Endothelial cell of umbilical vein (primary cell): ENCODE results near the gene KMT2C. TPM values are rescaled to one million over a fixed set of nuclear protein-coding genes. Genes with fewer than 3 reads are reported as not detected.

Experiments
- BruUV-seq: library from RNA; stranded (reverse); fragments of 400-500 nt; replicated peaks from 2 replicates; lab custom pipeline; 2021; lab: Mats Ljungman, UMichigan
- CTCF ChIA-PET: fragments of 300-600, 350-600 bp; sonication (Branson Sonifier 250); formaldehyde crosslinking; loops from one replicate; lab custom pipeline; 2021; ENCODE audit warnings: antibody characterized with exemption, inconsistent platforms; lab: Charles Lee
- POLR2A ChIA-PET: fragments of 300-600, 350-600 bp; sonication (Branson Sonifier 250); formaldehyde crosslinking; loops from one replicate; lab custom pipeline; 2021; ENCODE audit warnings: antibody characterized with exemption, inconsistent platforms; lab: Charles Lee
- DNase-seq: peaks from one replicate; pipeline ENCODE4 v3.0.0-alpha.2; 2011; ENCODE audit warnings: low read depth, low spot score
- FAIRE-seq: peaks from 2 replicates; lab custom pipeline; 2011; peaks lifted over from hg19 to GRCh38; lab: Jason Lieb, UNC
- H2AFZ ChIP-seq: 2 replicates; pipeline ENCODE4 v1.6.0; 2012; ENCODE audit warnings: low read depth, low read length, control low read depth, inconsistent platforms
- H3K27ac ChIP-seq: 2 replicates; pipeline ENCODE4 v1.5.1; 2011; ENCODE audit warnings: low read depth, mild to moderate bottlenecking, control low read depth, low read length, moderate library complexity; ENCODE audit not compliant: insufficient read depth
- H3K27me3 ChIP-seq, 2 experiments: 2 replicates each; pipeline versions ENCODE4 v1.6.0 to v1.6.1; 2011; ENCODE audit warnings: low read length in 2 of 2, mixed read lengths in 1 of 2; ENCODE audit not compliant: control insufficient read depth in 2 of 2, insufficient read depth in 2 of 2
- H3K36me3 ChIP-seq, 2 experiments: 2 replicates in 1 of 2; 3 replicates in 1 of 2; pipeline ENCODE4 v1.5.1; 2011; ENCODE audit warnings: low read length in 2 of 2, mild to moderate bottlenecking in 1 of 2, moderate library complexity in 1 of 2; ENCODE audit not compliant: control insufficient read depth in 2 of 2, insufficient read depth in 2 of 2; ENCODE audit errors: extremely low read depth in 1 of 2
- H3K4me1 ChIP-seq: 3 replicates; pipeline ENCODE4 v1.5.1; 2011; ENCODE audit warnings: mild to moderate bottlenecking, low read length; ENCODE audit not compliant: control insufficient read depth, insufficient read depth; ENCODE audit errors: extremely low read depth
- H3K4me2 ChIP-seq: 2 replicates; pipeline ENCODE4 v1.6.1; 2011; ENCODE audit warnings: low read length, control low read depth, mixed read lengths; ENCODE audit not compliant: insufficient read depth
- H3K4me3 ChIP-seq, 3 experiments: fragments of 200-600 bp in 1 of 3; sonication (generic), shearing (Covaris generic) in 1 of 3; replicated peaks in 1 of 3; 2 replicates each; pipeline ENCODE4 v1.5.1; 2011 to 2016; ENCODE audit warnings: control low read depth in 3 of 3, low read length in 3 of 3, mild to moderate bottlenecking in 2 of 3, inconsistent platforms in 1 of 3, low read depth in 1 of 3, moderate library complexity in 1 of 3; ENCODE audit not compliant: insufficient read depth in 1 of 3
- H3K79me2 ChIP-seq: 2 replicates; pipeline ENCODE4 v1.6.0; 2012; ENCODE audit warnings: low read length, inconsistent platforms; ENCODE audit not compliant: control insufficient read depth, insufficient read depth
- H3K9ac ChIP-seq: replicated peaks from 2 replicates; pipeline ENCODE3; 2011; ENCODE audit warnings: low read length, control low read depth; ENCODE audit not compliant: insufficient read depth; ENCODE audit errors: extremely low read depth
- H3K9me1 ChIP-seq: replicated peaks from 3 replicates; pipeline ENCODE4 v1.6.0; 2011; ENCODE audit warnings: mild to moderate bottlenecking, low read length; ENCODE audit not compliant: control insufficient read depth, insufficient read depth; ENCODE audit errors: extremely low read depth
- H3K9me3 ChIP-seq: replicated peaks from 2 replicates; pipeline ENCODE4 v1.5.1; 2012; ENCODE audit warnings: low read length, inconsistent platforms; ENCODE audit not compliant: control insufficient read depth, insufficient read depth
- H4K20me1 ChIP-seq: replicated peaks from 2 replicates; pipeline ENCODE3; 2011; ENCODE audit warnings: mild to moderate bottlenecking, low read length; ENCODE audit not compliant: control insufficient read depth, insufficient read depth; ENCODE audit errors: extremely low read depth
- EZH2 ChIP-seq: IDR thresholded peaks from 2 replicates; pipeline ENCODE4 v1.6.1; 2012; ENCODE audit warnings: borderline replicate concordance, low read depth, mild to moderate bottlenecking, moderate library complexity, low read length, inconsistent platforms; ENCODE audit not compliant: severe bottlenecking
- FOS ChIP-seq: IDR thresholded peaks from 2 replicates; pipeline ENCODE4 v1.6.1; 2011; ENCODE audit warnings: mild to moderate bottlenecking, low read length, moderate library complexity, borderline replicate concordance; ENCODE audit not compliant: insufficient read depth
- GATA2 ChIP-seq: IDR thresholded peaks from 2 replicates; pipeline ENCODE4 v1.7.0; 2011; ENCODE audit warnings: low read depth, mild to moderate bottlenecking, moderate library complexity, mixed read lengths, low read length; ENCODE audit not compliant: insufficient read length, insufficient read depth
- JUN ChIP-seq: IDR thresholded peaks from 2 replicates; pipeline ENCODE4 v1.6.1; 2011; ENCODE audit warnings: borderline replicate concordance, low read depth; ENCODE audit not compliant: insufficient read length, insufficient read depth
- MYC ChIP-seq: IDR thresholded peaks from one replicate; pipeline ENCODE4 v1.6.1; 2011; ENCODE audit warnings: mild to moderate bottlenecking, low read depth, low read length
- POLR2A ChIP-seq: IDR thresholded peaks from 2 replicates; pipeline ENCODE4 v1.6.1; 2012; ENCODE audit warnings: low read depth, mild to moderate bottlenecking, control low read depth, low read length
- POLR2AphosphoS5 ChIP-seq: IDR thresholded peaks from 2 replicates; pipeline ENCODE4 v1.6.1; 2012; ENCODE audit warnings: low read depth, mild to moderate bottlenecking, control low read depth, low read length, moderate library complexity; ENCODE audit not compliant: insufficient read depth
- dilution Hi-C: fragments of 300-500 bp; cut with MboI; formaldehyde crosslinking; loops from one replicate; pipeline ENCODE4 v1.15.0; 2019; ENCODE audit warnings: low sequenced_read_pairs; ENCODE audit not compliant: extremely low pct_ligation_motif_present
- intact Hi-C: fragments of 100-400 bp; cut with micrococcal nuclease; formaldehyde crosslinking; loops from one replicate; pipeline ENCODE4 v1.10.0; 2022
- polyA plus RNA-seq, 4 experiments: library from polyadenylated mRNA; depleted of rRNA in 3 of 4; stranded (reverse) in 3 of 4; unstranded in 1 of 4; fragments of >200 nt; gene quantifications; 2 replicates each; pipeline versions ENCODE4 v1.2.1 to v1.2.3, GENCODE V29; 2011 to 2012; ENCODE audit warnings: missing spikeins in 1 of 4
- total RNA-seq: library from RNA; stranded (reverse); gene quantifications from 2 replicates; pipeline ENCODE4 v1.2.3, GENCODE V29; 2021
- TF ChIP-seq, protein P1 (sequence below): IDR thresholded peaks from 2 replicates; pipeline ENCODE4 v1.6.1; 2011; ENCODE audit not compliant: insufficient read depth, insufficient read length
- TF ChIP-seq, protein P2 (sequence below), 2 donors: IDR thresholded peaks; 1 replicate in 1 of 2; 2 replicates in 1 of 2; pipeline ENCODE4 v1.5.1; 2011; ENCODE audit warnings: low read length in 2 of 2, mild to moderate bottlenecking in 2 of 2, moderate library complexity in 2 of 2, control low read depth in 1 of 2, inconsistent platforms in 1 of 2, low read depth in 1 of 2; ENCODE audit not compliant: insufficient read depth in 1 of 2; ENCODE audit errors: extremely low read depth in 1 of 2

The KMT2C gene
- total and polyA plus RNA-seq, 2 donors (not counting 3 experiments of a cell fraction or from before 2014, with no cell fraction given): 8.0 to 53.7 TPM

DNA sequence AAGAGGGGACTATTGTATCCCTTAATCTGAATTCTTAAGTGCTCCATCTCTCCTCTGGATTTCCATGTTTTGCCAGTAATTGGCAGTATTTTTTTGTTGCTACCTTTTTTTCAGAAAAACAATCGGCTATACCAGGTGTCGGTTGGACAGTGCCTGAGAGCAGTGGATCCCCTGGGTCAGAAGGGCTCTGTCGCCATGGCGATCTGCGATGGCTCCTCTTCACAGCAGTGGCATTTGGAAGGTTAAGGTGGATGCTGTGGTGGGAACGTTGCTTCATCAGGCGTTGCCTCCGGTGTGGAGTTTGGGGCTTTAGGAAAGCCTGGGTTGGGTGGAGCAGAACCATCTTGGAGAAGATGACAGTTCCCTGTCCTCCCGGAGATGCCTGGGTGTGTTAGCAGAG is 314.4 kb downstream of the KMT2C start:
- H3K4me1 ChIP-seq: peaks cover 12% of the 10 kb centered on the region
- TF ChIP-seq POLR2AphosphoS5: no peak
- no peak for TF ChIP-seq MYC
- no peak for TF ChIP-seq JUN
- TF ChIP-seq, protein P1, sequence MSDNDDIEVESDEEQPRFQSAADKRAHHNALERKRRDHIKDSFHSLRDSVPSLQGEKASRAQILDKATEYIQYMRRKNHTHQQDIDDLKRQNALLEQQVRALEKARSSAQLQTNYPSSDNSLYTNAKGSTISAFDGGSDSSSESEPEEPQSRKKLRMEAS: no peak
- TF ChIP-seq POLR2A: no peak
- TF ChIP-seq, protein P2, sequence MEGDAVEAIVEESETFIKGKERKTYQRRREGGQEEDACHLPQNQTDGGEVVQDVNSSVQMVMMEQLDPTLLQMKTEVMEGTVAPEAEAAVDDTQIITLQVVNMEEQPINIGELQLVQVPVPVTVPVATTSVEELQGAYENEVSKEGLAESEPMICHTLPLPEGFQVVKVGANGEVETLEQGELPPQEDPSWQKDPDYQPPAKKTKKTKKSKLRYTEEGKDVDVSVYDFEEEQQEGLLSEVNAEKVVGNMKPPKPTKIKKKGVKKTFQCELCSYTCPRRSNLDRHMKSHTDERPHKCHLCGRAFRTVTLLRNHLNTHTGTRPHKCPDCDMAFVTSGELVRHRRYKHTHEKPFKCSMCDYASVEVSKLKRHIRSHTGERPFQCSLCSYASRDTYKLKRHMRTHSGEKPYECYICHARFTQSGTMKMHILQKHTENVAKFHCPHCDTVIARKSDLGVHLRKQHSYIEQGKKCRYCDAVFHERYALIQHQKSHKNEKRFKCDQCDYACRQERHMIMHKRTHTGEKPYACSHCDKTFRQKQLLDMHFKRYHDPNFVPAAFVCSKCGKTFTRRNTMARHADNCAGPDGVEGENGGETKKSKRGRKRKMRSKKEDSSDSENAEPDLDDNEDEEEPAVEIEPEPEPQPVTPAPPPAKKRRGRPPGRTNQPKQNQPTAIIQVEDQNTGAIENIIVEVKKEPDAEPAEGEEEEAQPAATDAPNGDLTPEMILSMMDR (IDR thresholded peaks at IDR 0.05; ENCODE audit: extremely low read depth in 1 of 2, insufficient read depth in 1 of 2, low read depth in 1 of 2, low read length in 2 of 2): no peak
- no peak for TF ChIP-seq EZH2
- TF ChIP-seq FOS: no peak
- TF ChIP-seq GATA2: no peak
- BruUV-seq: no TSS peak
- no peaks in the 10 kb centered on the region for H3K79me2 ChIP-seq
- ChIA-PET POLR2A (no interaction called here), CTCF (no interaction called here)
- no peak overlapping the region for H3K27ac ChIP-seq
- dilution Hi-C loops: no loop called here
- DNase-seq (no peak), FAIRE-seq (no peak)
- H3K9me3 ChIP-seq: no peaks in the 10 kb centered on the region
- H3K9ac ChIP-seq: no peak overlapping the region
- no peak overlapping the region for H3K4me2 ChIP-seq
- no peaks in the 10 kb centered on the region for H3K27me3 ChIP-seq
- intact Hi-C loops: no loop called here
- H3K36me3 ChIP-seq: peaks cover 15 to 17% of the 10 kb centered on the region in 2 experiments
- no peaks in the 10 kb centered on the region for H4K20me1 ChIP-seq
- H2AFZ ChIP-seq: no peak overlapping the region
- H3K4me3 ChIP-seq: no peak overlapping the region
- no peaks in the 10 kb centered on the region for H3K9me1 ChIP-seq
